ENCODE measurements around the gene SLC66A2. TPM values are rescaled to one million over a fixed set of nuclear protein-coding genes. Genes with fewer than 3 reads are reported as not detected.
"Not testable (repeated sequence)": the region's sequence is repeated elsewhere in the genome, so short reads cannot be mapped to it uniquely, and the experiment has no call there.

SLC66A2 gene
- total RNA-seq, 2 experiments from 2014 or later: 29.2 to 30.7 TPM

- CTCF ChIA-PET: no interaction called here
- POLR2A ChIA-PET: no interaction called here
Observed at GRCh38 chr18:79897940-79898625, 53.4 kb downstream of the SLC66A2 start.

GRCh38 chr18:79896738-79897137 lies 54.7 kb downstream of the SLC66A2 start:
- CTCF ChIA-PET: no interaction called here
- POLR2A ChIA-PET: no interaction called here

DNA sequence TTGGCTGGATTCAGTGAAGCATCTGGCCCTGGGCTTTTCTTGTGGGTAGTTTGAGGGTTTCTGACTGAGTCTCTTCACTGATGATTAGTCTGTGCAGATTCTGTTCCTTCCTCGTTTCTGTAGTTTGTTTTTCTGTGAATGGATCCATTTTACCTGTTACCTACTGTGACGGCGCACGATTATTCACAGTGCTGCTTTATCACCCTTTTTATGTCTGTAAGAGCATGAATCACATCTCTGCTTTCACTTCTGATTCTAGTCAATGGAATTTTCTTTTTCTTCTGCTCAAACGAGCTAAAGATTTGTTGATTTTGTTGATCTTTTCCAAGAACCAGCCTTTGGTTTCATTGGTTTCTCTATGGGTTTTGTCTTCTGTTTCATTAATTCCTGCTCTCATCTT lies 60.8 kb downstream of the SLC66A2 start:
- POLR2A ChIA-PET: no interaction called here
- CTCF ChIA-PET: no interaction called here

- CTCF ChIA-PET: no interaction called here
- POLR2A ChIA-PET: no interaction called here
Observed at GRCh38 chr18:79889569-79889968, 61.9 kb downstream of the SLC66A2 start.

GRCh38 chr18:79888016-79888415 lies 63.4 kb downstream of the SLC66A2 start:
- ChIA-PET POLR2A (no interaction called here), CTCF (no interaction called here)

DNA sequence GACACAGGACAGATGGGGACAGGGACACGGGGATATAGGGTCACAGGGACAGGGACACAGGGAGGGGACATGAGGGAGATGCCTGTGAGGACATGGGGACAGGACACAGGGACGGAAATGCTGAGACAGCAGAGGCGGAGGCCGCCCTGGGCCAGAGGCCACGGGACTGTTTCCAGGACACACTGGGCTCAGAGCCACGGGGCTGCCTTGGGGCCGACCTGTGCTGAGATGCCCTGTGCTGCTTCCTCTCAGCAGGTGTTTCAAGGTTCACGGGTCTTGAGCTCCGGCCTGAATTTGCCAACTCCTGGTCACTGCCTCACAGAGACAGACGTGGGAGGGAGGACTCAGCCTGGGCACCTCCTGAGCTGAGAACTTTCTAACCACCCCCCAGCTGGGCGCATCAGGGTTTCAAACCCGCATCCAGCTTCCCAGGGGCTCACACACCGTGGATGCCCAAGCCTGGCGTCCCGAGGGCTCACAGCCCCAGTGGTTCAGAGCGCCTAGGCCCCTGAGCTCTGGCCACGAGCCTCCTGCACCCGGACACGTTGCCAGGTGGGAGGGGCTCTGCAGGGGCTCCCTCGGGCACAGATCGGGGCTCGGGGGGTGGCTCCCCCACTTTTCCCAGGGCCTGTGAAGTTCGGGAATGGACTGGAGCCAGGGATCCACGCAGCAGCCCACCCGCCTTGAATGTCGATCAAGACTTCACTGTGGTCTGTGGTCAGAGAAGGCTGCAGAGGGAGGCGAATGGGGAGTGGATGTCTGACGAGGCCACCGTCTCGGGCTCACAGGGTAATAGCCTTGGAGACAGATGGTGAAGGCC lies 64.1 kb downstream of the SLC66A2 start:
- ChIA-PET CTCF (no interaction called here), POLR2A (no interaction called here)

- ChIA-PET CTCF (no interaction called here), POLR2A (no interaction called here)
Observed at GRCh38 chr18:79884963-79885728, 66.3 kb downstream of the SLC66A2 start.

- CTCF ChIA-PET: no interaction called here
- POLR2A ChIA-PET: no interaction called here
Observed at GRCh38 chr18:79884294-79884962, 67.0 kb downstream of the SLC66A2 start.

DNA sequence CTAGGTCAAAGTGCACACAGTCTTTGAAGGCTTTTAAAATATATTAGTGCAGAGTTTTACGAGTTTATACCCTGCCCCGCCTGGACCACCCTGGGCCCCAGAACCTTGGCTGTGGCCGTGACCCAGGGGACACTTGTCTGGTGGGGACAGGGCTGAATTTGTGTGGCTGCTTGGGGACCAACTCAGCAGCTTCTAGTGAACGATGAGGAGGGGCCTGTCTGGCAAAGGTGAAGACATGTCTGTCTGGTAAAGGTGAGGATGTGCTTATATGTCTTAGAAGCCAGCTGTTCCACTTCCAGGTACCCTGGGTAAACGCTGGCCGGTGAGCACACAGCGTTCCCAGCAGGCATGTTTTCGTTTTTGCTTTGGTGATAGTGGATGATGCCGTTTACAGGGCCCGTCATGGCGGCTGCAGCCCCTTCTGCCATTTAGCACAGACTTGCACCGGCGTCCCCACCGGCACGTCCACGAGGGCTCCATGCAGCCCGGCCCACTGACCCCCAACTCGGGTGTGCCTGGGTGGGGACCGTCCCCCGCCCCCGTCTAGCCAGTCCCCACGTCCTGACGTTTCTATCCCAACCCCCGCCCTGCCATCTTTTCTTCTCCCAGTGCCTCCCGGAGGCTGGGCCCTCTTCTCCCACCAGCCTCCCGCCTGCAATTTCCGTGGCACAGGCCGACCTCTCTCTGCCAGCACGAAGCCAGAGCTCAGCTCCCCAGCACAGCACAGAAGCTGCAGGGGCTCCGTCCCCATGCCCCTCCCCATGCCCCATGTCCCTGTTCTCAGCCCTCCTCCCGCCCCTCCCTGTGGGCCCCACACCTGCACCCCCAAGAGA lies 67.8 kb downstream of the SLC66A2 start:
- ChIA-PET CTCF (no interaction called here), POLR2A (no interaction called here)

DNA sequence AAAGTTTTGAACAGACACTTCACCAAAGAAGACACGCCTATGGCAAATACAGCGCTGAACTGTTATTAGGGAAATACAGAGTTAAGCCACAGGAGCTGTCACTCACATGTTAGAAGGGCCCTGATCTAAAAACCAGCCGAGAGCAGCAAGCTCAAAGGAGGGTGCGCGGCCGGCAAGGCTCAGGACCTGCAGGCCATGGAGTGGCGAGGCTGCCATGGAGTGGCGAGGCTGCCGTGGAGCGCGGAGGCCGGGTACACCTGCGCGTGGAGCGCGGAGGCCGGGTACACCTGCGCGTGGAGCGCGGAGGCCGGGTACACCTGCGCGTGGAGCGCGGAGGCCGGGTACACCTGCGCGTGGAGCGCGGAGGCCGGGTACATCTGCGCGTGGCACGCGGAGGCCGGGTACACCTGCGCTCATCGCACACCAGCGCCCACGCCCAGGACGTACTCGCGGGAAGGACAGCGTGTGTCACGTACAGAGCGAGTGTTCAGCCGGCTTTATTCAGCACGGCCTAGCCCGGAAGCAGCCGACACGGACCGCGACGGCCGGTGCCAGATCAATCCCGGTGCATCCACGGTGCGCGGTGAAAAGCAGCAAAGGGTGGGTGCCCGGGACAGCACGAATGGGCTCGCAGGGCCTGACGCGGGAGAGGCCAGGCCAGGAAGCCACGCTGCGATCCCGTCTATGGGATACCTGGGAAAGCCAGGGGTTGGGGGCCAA lies 68.8 kb downstream of the SLC66A2 start:
- CTCF ChIA-PET: no interaction called here
- POLR2A ChIA-PET: no interaction called here

DNA sequence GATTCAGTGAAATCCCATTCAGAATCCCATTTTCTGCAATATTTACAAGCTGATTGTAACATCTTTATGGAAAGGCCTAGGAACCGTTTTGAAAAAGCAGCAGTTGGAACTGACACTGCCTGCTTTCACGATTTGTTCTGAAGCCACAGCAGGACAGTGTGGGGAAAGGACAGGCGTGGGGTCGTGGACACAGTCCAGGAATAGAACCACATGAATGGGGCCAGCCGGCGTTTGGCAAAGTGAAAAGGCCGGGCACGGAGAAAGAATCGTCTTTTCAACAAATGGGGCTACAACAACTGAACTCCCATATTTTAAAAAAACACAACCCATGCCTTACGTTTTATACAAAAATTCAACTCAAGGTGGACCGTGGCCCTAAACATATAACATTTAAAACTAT lies 69.8 kb downstream of the SLC66A2 start:
- POLR2A ChIA-PET: no interaction called here
- CTCF ChIA-PET: no interaction called here

DNA sequence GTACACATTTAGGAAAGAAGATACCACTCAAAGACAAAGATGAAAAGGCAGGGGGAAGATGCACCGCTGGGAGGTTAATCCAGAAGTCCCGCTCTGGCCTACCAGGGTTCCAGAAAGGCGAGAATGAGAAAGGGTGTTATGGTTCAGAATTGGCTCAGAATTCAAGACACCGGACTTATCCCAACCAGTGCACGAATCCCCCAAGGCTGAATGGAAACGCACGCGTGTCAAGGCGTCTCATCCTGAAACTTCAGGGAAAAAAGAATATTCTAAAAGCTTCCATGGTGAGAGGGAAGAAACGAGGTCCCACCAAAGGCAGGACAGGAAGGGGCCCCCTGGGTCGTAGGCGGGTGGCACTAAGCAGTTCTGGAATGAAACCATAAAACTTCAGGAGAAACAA lies 71.9 kb downstream of the SLC66A2 start:
- CTCF ChIA-PET: no interaction called here
- POLR2A ChIA-PET: no interaction called here

DNA sequence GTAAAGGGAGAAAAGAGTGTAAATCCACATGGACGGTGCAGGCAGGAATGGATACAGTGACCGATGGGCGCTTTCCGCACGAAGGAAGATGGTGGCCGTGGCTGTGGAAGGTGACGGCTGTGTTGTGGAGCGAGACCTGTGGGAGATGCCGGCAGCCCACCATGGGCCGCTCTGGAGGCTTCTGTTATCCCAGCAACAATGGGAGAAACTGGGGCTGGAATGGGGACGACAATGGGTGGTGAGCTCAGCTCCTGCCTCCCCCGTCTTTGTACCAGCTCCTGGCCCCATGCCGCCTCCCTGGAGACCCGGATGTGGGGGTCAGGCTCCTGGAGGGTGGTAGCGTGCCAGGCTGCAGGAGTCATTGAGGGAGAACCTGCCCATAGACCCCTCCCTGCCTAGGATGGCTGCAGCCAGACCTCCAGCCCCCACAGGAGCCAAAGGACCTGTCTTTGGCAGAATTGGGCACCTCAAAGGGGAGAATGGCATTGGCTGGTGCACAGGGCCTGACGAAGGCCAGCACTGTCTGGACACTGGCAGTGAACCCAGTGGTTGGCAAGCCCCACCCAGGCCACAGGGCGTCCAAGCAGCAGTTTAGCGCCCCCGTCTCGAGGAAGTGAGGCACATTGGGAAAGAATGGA lies 72.6 kb downstream of the SLC66A2 start:
- POLR2A ChIA-PET: no interaction called here

DNA sequence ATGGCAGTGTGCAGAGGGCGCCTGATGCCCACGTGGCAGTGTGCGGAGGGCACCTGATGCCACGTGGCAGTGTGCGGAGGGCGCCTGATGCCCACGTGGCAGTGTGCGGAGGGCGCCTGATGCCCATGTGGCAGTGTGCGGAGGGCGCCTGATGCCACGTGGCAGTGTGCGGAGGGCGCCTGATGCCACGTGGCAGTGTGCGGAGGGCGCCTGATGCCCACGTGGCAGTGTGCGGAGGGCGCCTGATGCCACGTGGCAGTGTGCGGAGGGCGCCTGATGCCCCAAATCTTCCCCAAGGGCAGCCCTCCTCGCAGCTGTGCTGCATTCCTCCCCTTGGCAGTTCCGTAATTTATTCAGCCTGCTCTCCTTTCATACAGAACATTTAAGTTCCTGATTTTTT lies 73.2 kb downstream of the SLC66A2 start:
- POLR2A ChIA-PET, CTCF ChIA-PET: not testable (repeated sequence)

More for the DNA sequence above, 72.6 kb downstream of the SLC66A2 start:
- CTCF ChIA-PET: no interaction called here

- ChIA-PET POLR2A (no interaction called here), CTCF (no interaction called here)
Observed at GRCh38 chr18:79877163-79878091, 74.0 kb downstream of the SLC66A2 start.

GRCh38 chr18:79876497-79876896 lies 75.0 kb downstream of the SLC66A2 start:
- ChIA-PET POLR2A (no interaction called here), CTCF (no interaction called here)

DNA sequence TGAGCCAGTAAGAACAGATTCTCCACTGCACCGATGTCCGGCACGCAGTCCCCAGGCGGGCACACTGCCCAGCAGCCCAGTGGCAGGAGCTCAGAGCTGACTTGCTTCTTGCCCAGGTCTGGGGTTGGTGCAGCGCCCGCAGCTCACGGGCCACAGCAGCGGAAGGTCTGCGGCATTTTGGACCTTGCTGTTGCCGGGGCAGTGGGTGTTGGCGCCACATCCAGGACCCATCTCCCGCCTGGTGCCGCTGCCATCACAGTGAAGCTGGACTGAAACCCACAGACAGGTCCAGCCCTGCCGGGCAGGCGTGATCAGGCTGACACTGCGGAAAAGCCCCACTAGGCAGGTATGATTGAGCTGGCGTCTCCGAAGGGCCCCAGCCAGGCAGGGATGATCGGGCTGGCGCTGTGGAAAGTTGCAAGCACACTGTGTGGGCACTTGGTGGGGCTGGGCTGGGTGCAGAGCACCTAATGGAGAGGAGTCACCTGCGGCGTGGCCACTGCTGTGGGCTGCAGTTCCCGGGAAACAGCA lies 75.5 kb downstream of the SLC66A2 start:
- ChIA-PET CTCF (no interaction called here), POLR2A (no interaction called here)

Measured in activated CD8-positive, alpha-beta memory T cell treated with anti-CD3 and anti-CD28 coated beads for 36 hours (primary cell).